DOHH2 (cell line): ENCODE data around the gene ZNF106.

Source experiments
- H3F3A ChIP-seq: fragments of 200-600 bp; sonication (generic), shearing (Covaris generic); 2 replicates; pipeline ENCODE4 v1.6.0; 2016; ENCODE audit warnings: antibody characterized with exemption, mild to moderate bottlenecking; ENCODE audit not compliant: control insufficient read depth, insufficient read depth
- H3K27ac ChIP-seq: fragments of 200-600 bp; sonication (generic); 2 replicates; pipeline ENCODE4 v1.5.1; 2014; ENCODE audit warnings: low read depth, mild to moderate bottlenecking, low read length, moderate library complexity
- H3K27me3 ChIP-seq: fragments of 200-600 bp; sonication (generic); 2 replicates; pipeline ENCODE4 v1.6.1; 2014; ENCODE audit warnings: mild to moderate bottlenecking, low read length, mixed read lengths; ENCODE audit not compliant: control insufficient read depth
- H3K36me3 ChIP-seq: fragments of 200-600 bp; sonication (generic); 2 replicates; pipeline ENCODE4 v1.6.1; 2014; ENCODE audit warnings: mild to moderate bottlenecking, low read length, moderate library complexity, mixed read lengths; ENCODE audit not compliant: control insufficient read depth
- H3K4me1 ChIP-seq: fragments of 200-600 bp; sonication (generic); 2 replicates; pipeline ENCODE4 v1.6.1; 2014; ENCODE audit warnings: mild to moderate bottlenecking, low read length, mixed read lengths; ENCODE audit not compliant: control insufficient read depth
- H3K4me2 ChIP-seq: fragments of 200-600 bp; sonication (generic); 2 replicates; pipeline ENCODE4 v1.6.0; 2014; ENCODE audit warnings: mild to moderate bottlenecking, low read length, moderate library complexity
- H3K4me3 ChIP-seq: fragments of 200-600 bp; sonication (generic); 2 replicates; pipeline ENCODE4 v1.5.1; 2014; ENCODE audit warnings: mild to moderate bottlenecking, low read length, mixed read lengths
- H3K79me2 ChIP-seq: fragments of 200-600 bp; sonication (generic); 2 replicates; pipeline ENCODE4 v1.6.1; 2014; ENCODE audit warnings: mild to moderate bottlenecking, low read length, mixed read lengths; ENCODE audit not compliant: control insufficient read depth
- H3K9me2 ChIP-seq: fragments of 200-600 bp; sonication (generic); replicated peaks from 2 replicates; pipeline ENCODE4 v1.6.1; 2014; ENCODE audit warnings: mild to moderate bottlenecking, low read length, mixed read lengths; ENCODE audit not compliant: control insufficient read depth
- H3K9me3 ChIP-seq: fragments of 200-600 bp; sonication (generic); 2 replicates; pipeline ENCODE4 v1.6.1; 2014; ENCODE audit warnings: antibody characterized with exemption, low read length, mixed read lengths; ENCODE audit not compliant: control insufficient read depth, insufficient read depth
- H4K20me1 ChIP-seq: fragments of 200-600 bp; sonication (generic); 2 replicates; pipeline ENCODE4 v1.6.0; 2014; ENCODE audit warnings: low read depth, mild to moderate bottlenecking, antibody characterized with exemption, low read length, moderate library complexity; ENCODE audit not compliant: control insufficient read depth, insufficient read depth
- CTCF ChIP-seq: fragments of 200-600 bp; sonication (generic); IDR thresholded peaks from one replicate; pipeline ENCODE4 v1.5.1; 2014; ENCODE audit warnings: antibody characterized with exemption, mild to moderate bottlenecking, low read depth, low read length; ENCODE audit not compliant: poor library complexity, severe bottlenecking
- EZH2phosphoT487 ChIP-seq: fragments of 200-600 bp; sonication (generic); IDR thresholded peaks from 2 replicates; pipeline ENCODE4 v1.6.1; 2017; ENCODE audit warnings: borderline replicate concordance, mild to moderate bottlenecking, antibody characterized with exemption, low read length, moderate library complexity, mixed read lengths

Gene ZNF106

DNA sequence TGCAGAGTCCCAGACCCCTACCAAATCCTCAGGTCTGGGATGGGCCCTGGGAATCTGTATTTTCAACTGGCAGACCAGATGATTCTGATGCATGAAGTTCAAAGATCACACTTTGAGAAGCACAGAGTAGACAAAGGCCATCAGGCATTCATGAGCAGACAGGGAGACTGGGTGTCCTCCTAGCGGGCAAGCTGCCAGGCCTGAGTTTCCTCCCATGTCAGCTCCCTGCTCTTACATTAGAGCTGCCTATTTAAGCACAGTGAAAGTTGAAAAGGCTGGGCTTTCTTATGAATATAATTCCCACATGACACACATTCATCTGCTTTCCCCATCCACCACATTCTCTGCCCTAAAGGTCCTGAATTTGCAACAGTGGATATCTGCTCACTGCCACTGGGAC, 117.7 kb downstream of the ZNF106 start:
- Histone ChIP-seq H3K4me3 (no peak overlapping the region), H3F3A (no peaks in the 10 kb centered on the region), H3K4me2 (no peak overlapping the region), H4K20me1 (no peaks in the 10 kb centered on the region), H3K79me2 (no peaks in the 10 kb centered on the region), H3K27me3 (no peaks in the 10 kb centered on the region), H3K36me3 (no peaks in the 10 kb centered on the region), H3K9me3 (peaks cover 9% of the 10 kb centered on the region; the same call in 1 of the 2 replicates), H3K9me2 (no peaks in the 10 kb centered on the region), H3K27ac (no peak overlapping the region), H3K4me1 (no peaks in the 10 kb centered on the region)
- no peak for TF ChIP-seq CTCF
- TF ChIP-seq EZH2phosphoT487, result no peak

DNA sequence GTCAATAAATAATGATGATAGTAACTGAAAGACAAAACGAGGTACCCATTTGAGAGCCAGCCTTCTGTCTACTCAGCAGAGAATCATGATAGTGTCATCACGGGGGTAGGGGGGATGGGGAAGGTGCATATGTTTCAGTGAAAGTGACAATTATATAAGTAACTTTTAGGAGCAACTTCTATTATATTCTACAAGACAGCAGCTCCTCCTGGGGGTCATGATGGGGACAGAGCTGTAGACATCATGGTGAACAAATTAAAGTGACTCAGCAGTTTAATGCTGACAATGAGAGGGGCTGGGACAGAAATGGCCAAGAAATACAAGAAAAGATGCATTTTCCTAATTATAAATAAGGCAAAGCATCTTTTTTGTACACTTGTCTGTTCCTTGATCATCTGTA, 119.8 kb downstream of the ZNF106 start:
- no peak overlapping the region for H3K27ac ChIP-seq

DNA sequence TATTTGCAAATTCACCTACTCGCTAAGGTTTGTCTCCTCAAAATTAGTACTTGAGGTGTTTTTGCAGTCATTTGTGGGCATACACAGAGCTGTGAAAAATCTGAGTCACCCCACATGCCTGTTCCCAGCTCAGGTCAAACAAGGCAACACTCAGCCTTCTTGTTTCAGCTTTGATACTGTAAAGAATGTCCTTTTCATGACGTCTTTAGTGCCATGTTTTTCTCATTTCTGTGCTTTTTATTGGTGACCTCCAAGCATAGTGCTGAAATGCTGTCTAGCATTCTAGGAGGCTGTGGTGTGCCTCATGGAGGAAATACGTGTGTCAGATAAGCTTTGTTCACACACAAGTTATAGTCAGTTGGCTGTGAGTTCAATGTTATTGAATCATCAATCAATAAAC, 122.8 kb downstream of the ZNF106 start:
- Histone ChIP-seq H3K79me2 (no peaks in the 10 kb centered on the region), H3K36me3 (no peaks in the 10 kb centered on the region), H3F3A (no peaks in the 10 kb centered on the region), H3K4me1 (no peaks in the 10 kb centered on the region), H3K4me2 (no peak overlapping the region), H4K20me1 (no peaks in the 10 kb centered on the region), H3K4me3 (no peak overlapping the region), H3K9me3 (no peaks in the 10 kb centered on the region), H3K27me3 (no peaks in the 10 kb centered on the region; the same call in 1 of the 2 replicates), H3K9me2 (no peaks in the 10 kb centered on the region), H3K27ac (no peak overlapping the region)
- TF ChIP-seq EZH2phosphoT487 (no peak), CTCF (no peak)

More for the DNA sequence above, 119.8 kb downstream of the ZNF106 start:
- Histone ChIP-seq H3K36me3 (no peaks in the 10 kb centered on the region), H3K27me3 (no peaks in the 10 kb centered on the region; the same call in 1 of the 2 replicates), H3K4me1 (no peaks in the 10 kb centered on the region), H3K4me3 (no peak overlapping the region), H3F3A (no peaks in the 10 kb centered on the region), H4K20me1 (no peaks in the 10 kb centered on the region), H3K79me2 (no peaks in the 10 kb centered on the region), H3K9me2 (no peaks in the 10 kb centered on the region), H3K4me2 (no peak overlapping the region), H3K9me3 (no peaks in the 10 kb centered on the region)
- TF ChIP-seq CTCF, result no peak
- no peak for TF ChIP-seq EZH2phosphoT487
